HG03439 (cell line): Measurements from ENCODE around the gene CDC42BPG.

Experiments used
- ATAC-seq: cut with Tn5 transposase; IDR thresholded peaks from one replicate; pipeline ENCODE4 v1.9.1; 2021; ENCODE audit warnings: mild to moderate bottlenecking, moderate library complexity; ENCODE audit not compliant: unreplicated experiment

The CDC42BPG gene

DNA sequence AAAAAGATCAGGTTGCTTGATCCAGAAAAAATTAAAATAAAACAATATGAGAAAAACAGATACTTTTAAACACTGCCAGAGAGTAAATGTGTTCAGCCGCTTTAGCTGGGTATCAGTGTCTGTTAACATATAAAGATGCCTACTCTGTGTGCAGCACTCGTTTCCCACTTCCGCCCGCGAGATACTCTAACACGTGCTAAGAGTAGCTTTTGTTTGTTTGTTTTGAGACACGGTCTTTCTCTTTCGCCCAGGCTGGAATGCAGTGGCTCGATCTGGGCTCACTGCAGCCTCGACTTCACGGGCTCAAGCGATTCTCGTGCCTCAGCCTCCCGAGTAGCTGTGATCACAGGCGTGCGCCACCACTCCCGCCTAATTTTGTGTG lies 33.6 kb downstream of the CDC42BPG start:
- ATAC-seq = no peak

DNA sequence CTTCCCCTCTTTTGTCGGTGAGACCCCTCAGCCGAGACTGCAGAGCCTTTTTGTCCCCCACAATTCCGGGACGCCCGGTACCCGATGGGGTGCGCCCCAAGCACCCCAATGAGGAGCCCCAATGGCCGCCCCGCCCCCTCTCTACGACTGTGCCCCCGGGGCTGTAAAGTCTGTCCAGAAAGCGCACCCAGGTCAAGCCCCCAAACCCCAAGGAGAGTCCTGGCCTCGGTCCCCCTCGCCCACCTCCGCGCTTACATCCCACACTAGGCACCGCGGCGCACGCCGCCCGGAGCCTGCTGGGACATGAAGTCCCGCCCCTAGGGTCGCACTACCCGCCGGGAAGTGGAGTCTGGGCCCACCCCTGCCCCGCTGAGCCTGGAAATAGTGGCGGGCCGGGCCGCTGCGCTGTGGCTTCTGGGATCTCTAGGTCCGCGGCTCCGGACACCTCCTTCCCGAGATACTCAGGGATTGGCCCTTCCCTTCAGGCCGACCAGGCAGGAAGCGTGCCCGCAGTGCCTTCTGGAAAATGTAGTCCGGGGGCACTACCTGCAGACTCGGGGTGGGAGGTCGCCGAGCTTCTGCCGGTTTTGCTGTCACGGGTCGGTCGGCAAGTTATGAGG lies 34.1 kb downstream of the CDC42BPG start, which contains the start of gene MEN1:
Gene MEN1 (minus strand): TSS at position 281 of the 620 bp plus-strand sequence. CDS start 442 bp downstream, outside the sequence.
- ATAC-seq = peak; percentile 60

DNA sequence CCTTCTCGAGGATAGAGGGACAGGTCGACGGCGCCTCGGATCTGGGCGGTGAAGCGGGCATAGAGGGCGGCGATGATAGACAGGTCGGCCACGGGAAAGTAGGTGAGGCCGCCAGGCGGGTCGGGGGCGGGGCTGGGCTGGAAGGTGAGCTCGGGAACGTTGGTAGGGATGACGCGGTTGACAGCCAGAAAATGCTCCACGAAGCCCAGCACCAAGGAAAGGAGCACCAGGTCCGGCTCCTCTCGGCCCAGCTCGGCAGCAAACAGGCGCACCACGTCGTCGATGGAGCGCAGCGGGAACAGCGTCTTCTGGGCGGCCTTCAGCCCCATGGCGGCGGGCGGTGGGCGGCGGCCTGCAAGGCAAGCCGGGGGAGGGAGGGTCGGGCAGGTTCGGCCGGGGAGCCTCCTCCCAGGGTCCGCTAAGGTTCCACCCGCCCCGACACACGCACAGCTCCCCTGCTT lies 34.6 kb downstream of the CDC42BPG start:
- no peak for ATAC-seq

DNA sequence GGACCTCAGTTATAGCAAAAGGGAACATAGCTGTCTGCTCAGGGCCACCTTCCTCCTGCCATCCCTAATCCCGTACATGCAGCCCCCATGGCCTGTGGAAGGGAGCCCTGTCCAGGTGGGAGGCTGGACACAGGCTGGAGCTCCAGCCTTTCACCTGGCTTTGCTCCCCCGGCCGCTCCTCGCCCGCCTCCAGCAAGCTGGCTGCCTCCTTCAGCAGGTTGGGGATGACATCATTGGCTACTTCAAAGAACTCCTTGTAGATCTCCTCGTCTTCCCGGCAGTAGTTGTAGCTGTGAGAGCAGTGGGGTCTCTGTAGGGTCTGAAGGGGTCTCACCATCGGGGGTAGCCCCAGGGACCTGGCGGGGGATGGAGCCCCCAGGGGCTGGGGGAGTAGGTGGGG lies 39.0 kb downstream of the CDC42BPG start:
- ATAC-seq = no peak

DNA sequence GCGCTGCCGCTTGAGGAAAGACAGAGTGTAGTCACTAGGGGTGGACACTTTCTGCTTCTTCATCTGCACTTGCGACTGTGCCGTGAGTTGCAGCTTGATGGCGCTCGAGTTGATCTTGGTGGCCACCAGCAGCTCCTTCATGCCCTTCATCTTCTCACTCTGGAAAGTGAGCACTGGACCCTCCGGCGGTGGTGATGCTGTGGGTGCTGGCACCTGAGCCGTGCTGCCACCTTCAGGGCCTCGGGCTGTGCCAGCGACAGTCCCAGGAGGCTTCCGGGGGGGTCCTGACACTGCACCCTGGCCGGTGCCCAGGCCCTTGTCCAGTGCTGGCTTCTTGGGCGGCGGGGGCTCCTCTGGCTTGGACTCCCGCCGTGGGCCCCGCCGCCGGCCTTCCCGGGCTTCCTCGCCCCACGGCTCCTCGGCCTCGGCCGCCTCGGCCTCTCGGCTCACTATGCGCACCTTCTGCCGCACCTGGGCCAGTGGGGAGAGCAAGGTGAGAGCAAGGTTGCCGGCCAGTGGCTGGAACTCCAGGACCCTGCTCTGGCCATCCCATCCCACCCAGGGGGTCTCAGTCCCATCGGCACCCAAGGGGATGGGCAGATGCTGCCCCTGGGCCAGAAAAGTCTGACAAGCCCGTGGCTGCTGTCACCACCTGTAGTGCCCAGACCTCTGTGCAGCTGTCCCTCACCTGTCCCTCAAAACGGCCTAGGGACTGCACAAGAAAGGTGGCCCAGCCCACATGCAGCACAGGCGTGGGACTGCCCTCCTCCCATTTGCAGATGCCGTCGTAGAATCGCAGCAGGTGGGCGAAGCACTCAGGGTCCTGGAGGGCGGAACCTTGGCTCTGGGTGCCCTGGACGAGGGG lies 39.9 kb downstream of the CDC42BPG start:
- ATAC-seq = no peak

DNA sequence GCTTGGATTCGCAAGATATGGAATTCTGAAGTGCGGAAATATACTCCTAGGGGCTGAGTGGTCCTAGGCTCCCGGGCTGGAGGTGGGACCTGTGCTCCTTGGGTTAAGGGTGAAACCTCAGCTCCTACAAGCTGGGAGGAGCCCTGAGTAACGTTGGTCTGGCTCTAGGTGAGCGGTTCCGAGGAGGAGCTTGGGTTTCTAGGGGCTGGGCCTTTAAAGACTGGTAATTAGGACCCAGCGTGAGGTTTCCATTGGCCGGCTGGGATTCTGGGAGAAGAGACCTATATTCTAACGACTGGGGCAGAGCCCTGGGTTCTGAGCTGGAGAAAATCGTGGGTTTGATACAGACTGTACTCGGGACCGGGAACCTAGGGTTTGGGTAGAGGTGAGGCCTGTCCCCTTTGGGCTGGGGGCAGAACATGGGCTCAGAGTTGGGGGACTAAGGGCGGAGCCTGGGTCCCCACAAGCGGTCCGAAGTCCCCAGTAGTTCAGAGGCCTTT lies 40.6 kb downstream of the CDC42BPG start:
- no peak for ATAC-seq

DNA sequence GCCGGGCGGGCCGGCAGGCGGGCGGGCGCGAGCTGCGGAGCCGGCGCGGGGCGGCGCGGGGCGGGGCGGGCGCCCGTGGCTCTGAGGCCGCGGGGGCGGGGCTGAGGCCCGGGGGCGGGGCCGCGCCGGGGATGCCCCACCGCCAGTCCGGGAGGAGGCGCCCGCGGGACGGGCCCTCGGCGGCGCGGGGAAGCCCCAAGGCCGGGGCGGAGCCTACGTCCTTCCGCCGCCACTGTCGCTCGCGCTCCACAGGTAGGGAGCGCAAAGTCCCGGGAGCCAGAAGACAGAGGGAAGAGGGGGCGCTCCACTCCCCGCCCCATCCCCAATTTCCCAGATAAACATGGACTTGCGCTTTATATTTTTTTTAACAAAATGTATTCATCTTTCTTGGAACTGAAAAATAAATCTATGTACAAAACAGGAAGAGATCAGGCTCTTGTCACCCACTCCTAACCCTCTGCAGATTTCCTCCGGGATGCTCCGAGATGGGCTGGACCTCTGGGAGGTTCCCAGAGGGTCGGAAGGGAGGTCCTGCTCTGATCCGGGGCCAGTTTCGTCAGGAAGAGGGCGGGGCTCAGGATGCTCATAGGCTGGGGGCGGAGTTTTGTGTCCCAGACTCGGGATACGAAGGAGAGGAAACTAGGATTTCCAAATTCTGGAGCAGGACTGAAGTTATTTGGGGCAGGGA lies 41.2 kb downstream of the CDC42BPG start, which contains the start of gene MAP4K2:
Gene MAP4K2 (minus strand): TSS at position 57 of the 688 bp plus-strand sequence. CDS start 65 bp downstream, outside the sequence.
- peak; percentile 53 for ATAC-seq

DNA sequence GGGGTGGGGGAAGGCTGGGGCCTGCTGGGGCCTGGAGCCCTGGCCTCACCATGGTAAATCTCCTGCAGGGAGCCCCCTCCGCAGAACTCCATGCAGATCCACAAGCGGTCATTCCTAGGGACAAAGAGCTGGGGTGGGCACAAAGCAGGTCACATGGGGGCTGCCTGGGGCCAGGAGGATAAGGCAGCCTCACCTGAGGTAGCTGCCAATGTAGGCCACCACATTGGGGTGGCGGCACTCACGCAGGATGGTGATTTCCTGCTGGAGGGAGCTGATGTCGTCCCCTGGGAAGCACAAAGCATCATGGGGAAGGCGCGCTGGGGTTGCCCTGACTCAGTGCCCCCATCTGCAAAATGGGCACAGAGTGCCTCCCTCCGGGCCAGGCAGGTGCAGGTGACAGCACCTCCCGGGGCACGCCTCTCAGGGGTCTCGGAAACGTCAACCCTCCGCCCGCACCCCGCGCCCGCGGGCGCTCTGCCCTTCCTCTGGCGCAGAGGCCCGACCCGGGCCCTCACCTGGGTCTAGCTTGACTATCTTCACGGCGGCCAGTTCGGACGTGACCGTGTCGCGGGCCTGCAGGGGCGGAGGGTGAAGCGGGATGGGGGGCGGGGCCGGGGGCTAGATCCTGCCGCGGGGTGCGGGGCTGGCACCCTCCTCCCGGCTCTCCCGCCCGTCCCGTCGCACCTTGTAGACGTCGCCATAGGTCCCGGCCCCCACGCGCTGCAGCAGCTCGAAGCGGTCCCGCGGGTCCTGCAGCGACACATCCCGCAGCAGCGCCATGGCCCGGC lies 41.9 kb downstream of the CDC42BPG start:
- peak; percentile 23 for ATAC-seq

DNA sequence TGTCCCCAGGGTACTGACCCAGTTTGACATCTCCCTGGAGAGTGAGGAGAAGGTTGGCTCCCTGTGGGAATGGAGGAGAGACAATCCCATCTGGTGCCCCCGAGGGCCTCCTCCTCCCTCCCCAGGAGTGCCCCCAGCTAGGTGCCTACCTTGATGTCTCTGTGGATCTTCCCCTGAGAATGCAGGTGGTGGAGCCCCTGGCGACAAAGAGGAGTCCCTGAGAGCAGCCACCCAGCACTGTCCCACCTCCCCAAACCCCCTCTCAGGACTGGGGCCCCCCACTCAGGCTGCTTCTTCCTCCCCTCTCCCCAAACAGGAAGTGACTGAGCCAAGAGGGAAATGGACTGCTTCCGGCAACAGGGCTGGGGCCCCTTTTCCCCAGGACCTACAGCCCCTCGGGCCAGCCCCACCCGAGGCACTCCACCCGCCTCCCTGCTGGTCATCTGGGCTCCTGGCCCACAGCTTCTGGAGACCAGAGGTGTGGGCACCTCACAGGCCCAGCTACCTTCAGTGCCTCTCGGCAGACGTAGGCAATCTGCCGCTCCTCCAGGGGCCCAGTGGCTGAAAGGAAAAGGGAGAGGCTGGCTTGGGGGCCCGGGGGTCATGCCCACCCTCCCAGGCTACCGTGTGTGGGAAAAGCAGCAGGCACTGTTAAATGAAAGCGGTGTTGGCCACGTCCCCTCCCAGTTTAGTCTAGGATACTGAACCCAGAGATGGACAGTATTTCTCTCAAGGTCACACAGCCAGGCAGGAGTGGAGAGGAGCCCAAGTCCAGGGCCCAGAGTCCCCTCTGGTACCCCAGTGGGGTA lies 42.7 kb downstream of the CDC42BPG start:
- ATAC-seq = no peak

DNA sequence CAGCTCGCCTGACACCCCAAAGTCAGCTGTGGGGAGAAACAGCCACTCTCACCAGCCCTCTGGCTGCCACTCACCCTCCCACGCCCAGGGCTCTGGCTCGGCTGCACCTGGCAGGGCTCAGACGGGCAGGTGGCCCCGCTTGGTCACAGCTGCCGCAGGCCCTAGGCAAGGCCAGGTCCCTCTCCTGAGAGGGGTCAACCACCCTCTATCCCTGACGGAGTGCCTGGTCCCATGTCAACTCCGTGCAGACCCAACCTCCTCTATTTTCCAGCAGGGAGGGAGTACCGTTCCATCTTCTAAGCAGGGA lies 43.3 kb downstream of the CDC42BPG start:
- no peak for ATAC-seq

DNA sequence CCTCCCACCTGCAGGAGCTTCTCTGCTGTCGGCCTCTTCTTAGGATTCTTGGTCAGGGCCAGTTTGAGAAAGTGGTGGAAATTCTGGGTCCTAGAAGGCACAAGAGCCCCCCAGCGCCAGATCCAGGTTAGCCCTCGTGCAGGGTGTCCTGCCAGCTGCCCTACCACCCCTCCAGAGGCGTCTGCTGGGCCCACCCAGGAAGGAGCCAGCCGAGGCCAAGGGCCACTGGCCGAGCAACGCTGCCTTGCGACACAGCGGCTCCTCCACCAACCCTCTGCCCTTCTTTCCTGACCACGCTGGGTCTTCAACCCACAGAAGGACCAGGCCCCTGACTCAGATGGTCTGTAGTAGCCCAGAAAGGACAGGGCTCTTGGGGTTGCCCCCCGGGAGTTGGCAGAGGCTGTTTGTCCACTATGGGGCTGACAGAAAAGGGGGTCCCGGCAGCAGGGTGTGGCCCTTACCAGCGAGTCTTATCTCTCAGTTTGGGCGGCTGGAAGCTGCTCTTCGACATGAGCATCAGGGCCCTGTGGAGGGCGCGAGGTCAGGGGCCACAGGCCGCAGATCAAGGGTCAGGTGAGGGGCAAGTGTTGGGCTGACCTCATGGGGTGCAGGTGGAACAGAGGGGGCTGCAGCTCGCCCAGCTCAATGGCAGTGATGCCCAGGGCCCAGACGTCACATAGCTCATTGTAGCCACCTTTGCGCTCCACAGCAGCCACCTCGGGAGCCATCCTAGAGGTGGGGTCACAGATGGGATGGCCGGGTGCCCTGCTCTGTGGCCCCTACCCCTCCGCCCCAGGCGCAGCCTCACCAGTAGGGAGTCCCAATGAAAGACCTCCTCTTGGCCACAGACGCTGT lies 43.9 kb downstream of the CDC42BPG start:
- ATAC-seq = no peak

DNA sequence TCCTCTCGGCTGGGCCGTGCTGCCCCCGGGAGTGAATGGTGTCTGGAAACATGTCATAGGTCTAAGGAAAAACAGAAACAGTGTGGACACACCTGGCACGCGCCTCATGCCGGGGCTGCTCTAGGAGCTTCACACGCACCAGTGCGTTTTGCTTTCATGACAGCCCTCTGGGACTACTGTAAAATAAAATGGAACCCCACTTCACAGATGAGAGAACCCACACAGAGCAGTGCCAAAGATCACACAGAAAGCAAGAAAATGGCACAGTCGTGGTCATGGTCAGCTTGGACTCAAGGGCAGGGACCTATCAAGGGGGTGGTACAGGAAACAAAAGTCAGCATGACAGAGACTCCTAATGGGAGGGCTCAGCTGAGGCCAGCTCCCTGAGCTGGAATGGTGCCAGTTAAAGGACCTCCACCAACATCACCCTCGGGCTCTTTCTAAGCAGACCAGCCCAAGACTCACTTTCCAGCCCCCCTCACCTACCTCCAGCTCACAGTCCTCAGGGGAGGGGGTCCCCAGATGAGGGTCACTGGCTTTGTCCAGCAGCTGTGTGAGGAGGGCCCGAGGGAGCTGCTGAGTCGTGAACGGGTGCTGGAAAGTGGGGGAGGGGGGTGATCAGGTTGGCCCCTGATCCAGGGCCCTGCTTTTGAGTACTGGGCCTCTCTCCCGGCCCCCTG lies 44.7 kb downstream of the CDC42BPG start:
- no peak for ATAC-seq

DNA sequence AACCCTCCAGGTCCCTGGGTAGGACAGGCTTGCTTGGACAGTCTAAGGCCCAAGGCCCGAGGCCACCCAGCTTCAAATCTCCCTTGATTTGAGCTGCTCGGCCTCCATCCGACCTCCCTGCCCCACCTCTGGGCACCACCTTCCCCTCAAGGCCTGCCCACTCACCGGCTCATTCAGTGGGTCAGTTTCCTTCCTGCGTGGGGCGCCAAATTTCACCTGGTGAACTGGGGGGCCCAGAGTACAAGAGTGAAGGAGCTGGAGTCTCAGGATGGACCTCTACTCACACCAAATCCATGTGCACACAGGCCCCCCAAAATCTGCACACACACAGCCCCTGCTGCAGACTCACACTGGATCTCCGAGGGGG lies 45.2 kb downstream of the CDC42BPG start:
- ATAC-seq = no peak

DNA sequence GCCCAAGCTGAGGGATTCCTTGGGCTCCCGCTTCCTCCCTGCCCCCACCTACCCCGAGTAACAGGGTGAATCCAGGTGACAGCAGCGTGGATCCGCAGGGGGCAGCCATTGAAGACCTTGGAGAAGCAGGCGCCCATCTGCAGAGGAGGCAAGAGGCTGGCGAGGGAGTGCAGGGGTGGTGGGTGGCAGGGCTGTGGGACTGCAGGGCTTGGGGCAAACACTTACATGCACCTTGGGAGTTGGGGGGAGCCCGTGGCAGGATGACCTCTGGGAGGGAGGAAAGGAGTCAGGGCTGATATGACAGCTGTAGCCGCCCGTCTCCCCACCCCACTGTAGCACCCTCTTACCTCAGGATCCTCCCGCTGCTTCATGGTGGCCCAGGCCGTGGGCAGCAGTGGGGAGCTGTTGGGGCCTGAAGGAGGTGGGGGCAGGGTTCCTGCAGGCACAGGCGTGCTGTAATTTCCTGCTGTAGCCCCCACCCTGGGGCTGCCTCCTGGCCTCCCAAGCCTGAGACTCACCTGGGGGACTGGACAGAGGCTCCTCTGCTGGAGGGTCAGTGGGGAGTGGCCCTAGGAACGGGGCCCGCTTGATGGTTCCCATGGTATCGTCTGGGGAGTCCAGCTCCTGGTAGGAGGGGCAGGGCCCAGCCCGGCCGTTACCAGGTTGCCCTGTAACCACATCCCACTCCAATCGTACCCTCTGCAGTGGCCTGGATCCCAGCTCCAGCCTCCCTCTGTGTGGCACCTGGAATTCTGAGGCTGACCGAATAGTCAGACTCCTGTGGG lies 47.5 kb downstream of the CDC42BPG start:
- no peak for ATAC-seq

DNA sequence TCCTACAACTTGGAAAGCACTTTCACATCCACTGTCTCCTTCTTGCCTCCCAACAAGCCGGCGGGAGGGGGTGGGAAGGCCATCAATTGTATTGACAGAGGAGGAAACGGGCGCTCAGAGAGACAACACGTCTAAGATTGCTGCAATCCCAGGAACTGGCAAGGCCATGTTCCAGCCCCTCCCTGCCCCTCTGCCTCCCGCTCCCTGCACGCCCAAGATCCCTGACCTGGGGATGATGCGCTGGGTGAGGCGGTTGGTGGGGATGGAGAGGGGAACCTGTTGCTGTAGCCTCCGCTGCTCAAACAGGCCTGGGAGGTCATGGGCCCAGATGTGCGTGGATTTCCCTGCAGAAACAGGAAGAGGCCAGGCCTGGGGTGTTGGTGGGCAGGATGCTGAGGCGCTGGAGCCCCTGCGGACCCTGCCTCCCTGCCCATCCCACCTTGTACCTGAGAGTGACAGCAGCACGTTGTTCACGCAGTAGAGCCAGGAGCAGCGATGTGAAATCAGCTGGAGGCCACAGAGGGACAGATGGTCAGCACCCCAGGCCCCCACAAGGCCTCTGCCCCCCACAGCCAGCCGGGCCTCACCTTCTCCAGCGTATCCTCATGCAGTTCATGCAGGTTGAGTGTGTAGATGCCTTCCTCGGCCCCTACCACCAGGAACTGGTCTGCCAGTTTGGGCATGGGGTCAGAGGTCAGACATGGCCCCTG lies 48.3 kb downstream of the CDC42BPG start:
- no peak for ATAC-seq

DNA sequence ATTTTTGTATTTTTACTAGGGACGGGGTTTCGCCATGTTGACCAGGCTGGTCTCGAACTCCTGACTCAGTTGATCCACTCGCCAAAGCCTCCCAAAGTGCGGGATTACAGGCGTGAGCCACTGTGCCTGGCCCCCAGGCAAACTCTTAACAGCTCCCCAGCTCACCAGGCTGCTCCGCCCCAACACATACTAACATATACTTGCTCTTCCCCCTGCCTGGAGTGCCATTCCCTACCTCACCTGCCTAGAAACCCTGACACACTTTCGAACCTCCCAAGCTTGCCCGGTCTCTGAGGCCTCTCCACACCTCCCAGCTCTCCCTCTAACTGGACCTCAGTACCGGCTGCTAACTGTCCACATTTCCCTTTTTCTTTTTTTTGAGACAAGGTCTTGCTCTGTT lies 49.9 kb downstream of the CDC42BPG start:
- no peak for ATAC-seq
